ENCODE results near the gene CLCN3.
"Not testable (repeated sequence)": the region's sequence is repeated elsewhere in the genome, so short reads cannot be mapped to it uniquely, and the experiment has no call there.

Gene CLCN3

DNA sequence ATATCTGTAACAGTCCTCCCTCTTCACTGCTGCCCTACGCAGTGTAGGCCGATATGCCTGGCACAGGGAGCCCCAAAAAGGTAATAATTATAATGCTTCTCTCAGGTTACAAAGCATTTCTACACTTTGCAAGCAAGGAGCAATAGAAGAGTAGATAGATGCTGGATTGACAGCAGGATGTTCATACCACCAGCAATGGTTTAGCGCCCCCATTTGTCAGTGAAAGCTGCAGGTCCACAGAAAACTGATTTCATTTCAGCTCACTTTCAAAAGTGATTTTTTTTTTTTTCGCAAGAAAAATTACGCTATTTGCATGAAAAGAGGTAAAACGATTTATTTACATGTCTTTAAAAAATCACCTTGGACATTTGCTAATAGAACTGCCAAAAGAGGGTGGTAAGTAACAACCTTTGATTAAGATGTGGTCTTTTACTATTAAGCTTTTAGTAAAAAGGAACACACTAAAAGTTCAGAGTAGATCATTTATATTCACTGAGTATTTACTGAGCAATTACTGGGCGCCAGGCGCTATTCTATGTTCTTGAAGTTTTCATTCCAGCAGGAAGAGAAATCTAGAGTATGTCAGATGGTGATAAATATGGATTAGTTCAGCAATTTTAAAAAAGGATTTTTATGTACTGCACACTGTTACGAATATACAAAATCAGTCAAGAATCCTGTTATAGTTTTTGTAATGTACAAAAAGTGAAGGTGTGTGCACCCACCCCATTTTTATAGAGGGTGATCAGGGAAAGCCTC, 103.0 kb downstream of the CLCN3 start:
- TF ChIP-seq, protein P1, sequence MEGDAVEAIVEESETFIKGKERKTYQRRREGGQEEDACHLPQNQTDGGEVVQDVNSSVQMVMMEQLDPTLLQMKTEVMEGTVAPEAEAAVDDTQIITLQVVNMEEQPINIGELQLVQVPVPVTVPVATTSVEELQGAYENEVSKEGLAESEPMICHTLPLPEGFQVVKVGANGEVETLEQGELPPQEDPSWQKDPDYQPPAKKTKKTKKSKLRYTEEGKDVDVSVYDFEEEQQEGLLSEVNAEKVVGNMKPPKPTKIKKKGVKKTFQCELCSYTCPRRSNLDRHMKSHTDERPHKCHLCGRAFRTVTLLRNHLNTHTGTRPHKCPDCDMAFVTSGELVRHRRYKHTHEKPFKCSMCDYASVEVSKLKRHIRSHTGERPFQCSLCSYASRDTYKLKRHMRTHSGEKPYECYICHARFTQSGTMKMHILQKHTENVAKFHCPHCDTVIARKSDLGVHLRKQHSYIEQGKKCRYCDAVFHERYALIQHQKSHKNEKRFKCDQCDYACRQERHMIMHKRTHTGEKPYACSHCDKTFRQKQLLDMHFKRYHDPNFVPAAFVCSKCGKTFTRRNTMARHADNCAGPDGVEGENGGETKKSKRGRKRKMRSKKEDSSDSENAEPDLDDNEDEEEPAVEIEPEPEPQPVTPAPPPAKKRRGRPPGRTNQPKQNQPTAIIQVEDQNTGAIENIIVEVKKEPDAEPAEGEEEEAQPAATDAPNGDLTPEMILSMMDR (IDR thresholded peaks at IDR 0.05): no peak

GRCh38 chr4:169724260-169724659, 103.9 kb downstream of the CLCN3 start:
- Histone ChIP-seq H3K4me2 (ENCODE audit: low read length) (no peak overlapping the region), H3K79me2 (no peaks in the 10 kb centered on the region), H3K27me3 (ENCODE audit: control insufficient read depth, insufficient read depth, low read length) (no peaks in the 10 kb centered on the region), H3K27ac (no peak overlapping the region), H3K36me3 (ENCODE audit: control insufficient read depth, insufficient read depth, low read length) (no peaks in the 10 kb centered on the region), H3K4me3 (ENCODE audit: low read depth, low read length) (no peak overlapping the region), H3K4me1 (no peaks in the 10 kb centered on the region), H3K9ac (no peak overlapping the region), H3K9me3 (ENCODE audit: control insufficient read depth, low read length) (no peaks in the 10 kb centered on the region), H2AFZ (no peak overlapping the region)
- TF ChIP-seq, protein P1 (IDR thresholded peaks at IDR 0.05): no peak

More for the DNA sequence above, 103.0 kb downstream of the CLCN3 start:
- Histone ChIP-seq H3K79me2 (no peaks in the 10 kb centered on the region), H2AFZ (no peak overlapping the region), H3K4me2 (ENCODE audit: low read length) (no peak overlapping the region), H3K4me3 (ENCODE audit: low read depth, low read length) (no peak overlapping the region), H3K9me3 (ENCODE audit: control insufficient read depth, low read length) (no peaks in the 10 kb centered on the region), H3K4me1 (no peaks in the 10 kb centered on the region), H3K9ac (no peak overlapping the region), H3K27me3 (ENCODE audit: control insufficient read depth, insufficient read depth, low read length) (no peaks in the 10 kb centered on the region), H3K36me3 (ENCODE audit: control insufficient read depth, insufficient read depth, low read length) (no peaks in the 10 kb centered on the region), H3K27ac (no peak overlapping the region)

- no peaks in the 10 kb centered on the region for H3K36me3 ChIP-seq (ENCODE audit: control insufficient read depth, insufficient read depth, low read length)
- H3K4me2 ChIP-seq (ENCODE audit: low read length): no peak overlapping the region
- H3K79me2 ChIP-seq: no peaks in the 10 kb centered on the region
- no peak overlapping the region for H2AFZ ChIP-seq
- no peaks in the 10 kb centered on the region for H3K27me3 ChIP-seq (ENCODE audit: control insufficient read depth, insufficient read depth, low read length)
- no peak overlapping the region for H3K9ac ChIP-seq
- TF ChIP-seq, protein P1 (IDR thresholded peaks at IDR 0.05): no peak
- H3K27ac ChIP-seq: no peak overlapping the region
- H3K9me3 ChIP-seq (ENCODE audit: control insufficient read depth, low read length): no peaks in the 10 kb centered on the region
- H3K4me1 ChIP-seq: no peaks in the 10 kb centered on the region
- no peak overlapping the region for H3K4me3 ChIP-seq (ENCODE audit: low read depth, low read length)
These were observed 107.2 kb downstream of the CLCN3 start for GRCh38 chr4:169727616-169728015.

DNA sequence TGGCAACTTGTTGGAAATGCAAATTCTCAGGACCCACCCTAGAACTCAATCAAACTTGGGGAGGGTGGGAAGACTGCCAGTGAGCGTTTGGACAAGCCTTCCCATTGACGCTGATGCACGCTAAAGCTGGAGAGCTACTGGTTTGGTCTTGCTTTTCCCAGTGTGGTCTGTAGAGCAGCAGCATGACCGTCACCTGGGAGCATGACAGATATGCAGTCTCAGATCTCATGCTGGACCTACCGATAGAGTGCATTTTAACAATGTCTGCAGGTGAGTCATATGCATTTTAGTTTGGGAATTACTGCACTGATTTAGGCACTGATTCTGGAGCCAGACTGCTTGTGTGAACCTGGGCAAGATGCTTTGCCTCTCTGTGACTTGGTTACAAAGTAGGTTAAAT, 110.2 kb downstream of the CLCN3 start:
- Histone ChIP-seq H3K27me3 (ENCODE audit: control insufficient read depth, insufficient read depth, low read length) (no peaks in the 10 kb centered on the region), H3K4me3 (ENCODE audit: low read depth, low read length) (no peak overlapping the region), H3K9me3 (ENCODE audit: control insufficient read depth, low read length) (no peaks in the 10 kb centered on the region), H3K9ac (no peak overlapping the region), H2AFZ (no peak overlapping the region), H3K36me3 (ENCODE audit: control insufficient read depth, insufficient read depth, low read length) (no peaks in the 10 kb centered on the region), H3K4me2 (ENCODE audit: low read length) (no peak overlapping the region), H3K4me1 (no peaks in the 10 kb centered on the region), H3K79me2 (no peaks in the 10 kb centered on the region), H3K27ac (no peak overlapping the region)
- TF ChIP-seq, protein P1 (IDR thresholded peaks at IDR 0.05): no peak

DNA sequence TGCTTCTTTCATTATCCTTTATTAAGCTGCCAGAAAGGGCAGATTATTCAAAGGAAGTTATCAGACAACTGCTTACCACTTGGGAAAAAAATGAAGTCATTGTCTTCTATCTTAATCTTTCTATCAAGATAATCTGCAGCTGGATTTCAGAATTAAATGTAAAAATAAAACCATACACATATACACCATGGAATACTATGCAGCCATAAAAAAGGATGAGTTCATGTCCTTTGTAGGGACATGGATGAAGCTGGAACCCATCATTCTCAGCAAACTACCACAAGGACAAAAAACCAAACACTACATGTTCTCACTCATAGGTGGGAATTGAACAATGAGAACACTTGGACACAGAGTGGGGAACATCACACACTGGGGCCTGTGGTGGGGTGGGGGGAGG, 118.2 kb downstream of the CLCN3 start:
- not testable (repeated sequence) for H3K4me3 ChIP-seq (ENCODE audit: low read depth, low read length); H3K4me1 ChIP-seq; H3K79me2 ChIP-seq; H3K9ac ChIP-seq; H3K27me3 ChIP-seq (ENCODE audit: control insufficient read depth, insufficient read depth, low read length); H3K27ac ChIP-seq; H3K4me2 ChIP-seq (ENCODE audit: low read length); H3K36me3 ChIP-seq (ENCODE audit: control insufficient read depth, insufficient read depth, low read length); H3K9me3 ChIP-seq (ENCODE audit: control insufficient read depth, low read length); H2AFZ ChIP-seq

Data from parathyroid adenoma (tissue), 2 donors.